GM23338 (cell line): Measurements from ENCODE around the gene TTC22. TPM values are rescaled to one million over a fixed set of nuclear protein-coding genes. Genes with fewer than 3 reads are reported as not detected.

ENCODE experiments used
- ATAC-seq: fragments of 200-7000 bp; cut with Tn5 transposase; 3 replicates; pipeline ENCODE4 v1.9.1; 2020
- DNase-seq: peaks from one replicate; pipeline ENCODE4 v3.0.0-alpha.2; 2015; ENCODE audit warnings: low spot score
- H2AFZ ChIP-seq: fragments of 200-600 bp; sonication (generic); 2 replicates; pipeline ENCODE4 v1.8.0; 2016; ENCODE audit warnings: antibody characterized with exemption, mild to moderate bottlenecking, moderate library complexity
- H3F3A ChIP-seq: fragments of 200-600 bp; sonication (generic); replicated peaks from 2 replicates; pipeline ENCODE4 v1.8.0; 2017; ENCODE audit warnings: antibody characterized with exemption, mixed run types, low read depth
- H3K27ac ChIP-seq: fragments of 200-600 bp; sonication (generic); 2 replicates; pipeline ENCODE4 v1.6.1; 2016; ENCODE audit warnings: low read depth
- H3K27me3 ChIP-seq: fragments of 200-600 bp; sonication (generic); 2 replicates; pipeline ENCODE4 v1.8.0; 2016; ENCODE audit warnings: mild to moderate bottlenecking, mixed run types, moderate library complexity; ENCODE audit not compliant: insufficient read depth
- H3K36me3 ChIP-seq: fragments of 200-600 bp; sonication (generic); 2 replicates; pipeline ENCODE4 v1.8.0; 2016; ENCODE audit warnings: mild to moderate bottlenecking; ENCODE audit not compliant: insufficient read depth
- H3K4me1 ChIP-seq: fragments of 200-600 bp; sonication (generic); 2 replicates; pipeline ENCODE4 v1.8.0; 2016; ENCODE audit warnings: mild to moderate bottlenecking, moderate library complexity; ENCODE audit not compliant: insufficient read depth
- H3K4me2 ChIP-seq: fragments of 200-600 bp; sonication (generic); 2 replicates; pipeline ENCODE4 v1.7.1; 2017; ENCODE audit warnings: mixed run types
- H3K4me3 ChIP-seq: fragments of 200-600 bp; sonication (generic); 2 replicates; pipeline ENCODE4 v1.6.1; 2016; ENCODE audit warnings: mixed run types
- H3K79me2 ChIP-seq: fragments of 200-600 bp; sonication (generic); replicated peaks from 2 replicates; pipeline ENCODE4 v1.8.0; 2017; ENCODE audit warnings: mild to moderate bottlenecking; ENCODE audit not compliant: insufficient read depth
- H3K9me2 ChIP-seq: fragments of 200-600 bp; sonication (generic); 2 replicates; pipeline ENCODE4 v1.8.0; 2017; ENCODE audit not compliant: insufficient read depth
- H4K20me1 ChIP-seq: fragments of 200-600 bp; sonication (generic); replicated peaks from 2 replicates; pipeline ENCODE4 v1.8.0; 2017; ENCODE audit warnings: mild to moderate bottlenecking; ENCODE audit not compliant: insufficient read depth
- H3K27ac Mint-ChIP-seq: 2 replicates; pipeline ENCODE4 v1.8.0; 2020; ENCODE audit warnings: inconsistent platforms, mild to moderate bottlenecking, moderate library complexity, mixed read lengths
- H3K27me3 Mint-ChIP-seq: 3 replicates; pipeline ENCODE4 v1.8.0; 2022; ENCODE audit warnings: low read depth, mild to moderate bottlenecking, moderate library complexity, mixed read lengths, inconsistent platforms; ENCODE audit not compliant: insufficient read depth, poor library complexity
- H3K36me3 Mint-ChIP-seq: 3 replicates; pipeline ENCODE4 v1.8.0; 2021; ENCODE audit warnings: low read depth, mild to moderate bottlenecking, inconsistent platforms, moderate library complexity, mixed read lengths
- H3K4me1 Mint-ChIP-seq: 3 replicates; pipeline ENCODE4 v1.8.0; 2020; ENCODE audit warnings: mild to moderate bottlenecking, inconsistent platforms, mixed read lengths
- H3K4me3 Mint-ChIP-seq: 3 replicates; pipeline ENCODE4 v1.8.0; 2021; ENCODE audit warnings: moderate library complexity, mild to moderate bottlenecking, inconsistent platforms, mixed read lengths
- H3K9me3 Mint-ChIP-seq: 3 replicates; pipeline ENCODE4 v1.8.0; 2020; ENCODE audit warnings: moderate library complexity, mild to moderate bottlenecking, inconsistent platforms, mixed read lengths
- CREB1 ChIP-seq: fragments of 250-450 bp; sonication (Bioruptor Pico); IDR thresholded peaks from 2 replicates; pipeline ENCODE4 v1.5.0; 2020; ENCODE audit warnings: low read depth, mild to moderate bottlenecking, moderate library complexity
- CTCF ChIP-seq, 2 experiments: fragments of 200-600 bp in 1 of 2; sonication (generic) in 1 of 2; conservative IDR thresholded peaks; 2 replicates each; pipeline versions ENCODE4 v1.5.1 to v1.6.1; 2016 to 2017; ENCODE audit warnings: antibody characterized with exemption in 2 of 2, low read depth in 2 of 2, mild to moderate bottlenecking in 2 of 2, moderate library complexity in 1 of 2
- EZH2 ChIP-seq: fragments of 200-600 bp; sonication (generic); IDR thresholded peaks from one replicate; pipeline ENCODE4 v1.8.0; 2017; ENCODE audit warnings: antibody characterized with exemption, mild to moderate bottlenecking, low read depth; ENCODE audit not compliant: unreplicated experiment
- NANOG ChIP-seq: IDR thresholded peaks from 2 replicates; pipeline ENCODE4 v1.6.1; 2016; ENCODE audit warnings: antibody characterized with exemption, borderline replicate concordance
- POLR2AphosphoS5 ChIP-seq: IDR thresholded peaks from 2 replicates; pipeline ENCODE4 v1.6.1; 2016; ENCODE audit warnings: antibody characterized with exemption, low read depth
- REST ChIP-seq: IDR thresholded peaks from one replicate; pipeline ENCODE4 v1.6.1; 2018; ENCODE audit warnings: antibody characterized with exemption; ENCODE audit not compliant: unreplicated experiment
- STAT1 ChIP-seq: IDR thresholded peaks from one replicate; pipeline ENCODE4 v1.6.1; 2016; ENCODE audit warnings: antibody characterized with exemption; ENCODE audit not compliant: unreplicated experiment
- ZNF114 ChIP-seq: fragments of 250-450 bp; sonication (Bioruptor Pico); IDR thresholded peaks from 2 replicates; pipeline ENCODE4 v1.5.0; 2020; ENCODE audit warnings: mild to moderate bottlenecking, moderate library complexity
- ZNF331 ChIP-seq: fragments of 250-450 bp; sonication (Bioruptor Pico); IDR thresholded peaks from 2 replicates; pipeline ENCODE4 v1.5.0; 2020; ENCODE audit warnings: low read depth, mild to moderate bottlenecking, moderate library complexity
- ZNF462 ChIP-seq: fragments of 250-450 bp; sonication (Bioruptor Pico); IDR thresholded peaks from 2 replicates; pipeline ENCODE4 v1.5.0; 2020; ENCODE audit warnings: mild to moderate bottlenecking, moderate library complexity
- polyA plus RNA-seq: library from polyadenylated mRNA; unstranded; fragments of >200 nt; fragmentation: Nextera tagmentation; extraction: Ambion mirVana; gene quantifications from 2 replicates; pipeline ENCODE4 v1.2.1, GENCODE V29; 2016
- total RNA-seq: library from RNA; depleted of rRNA; stranded (reverse); fragments of >200 nt; shearing (Covaris generic); gene quantifications from 2 replicates; pipeline ENCODE4 v1.2.3, GENCODE V29; 2014

TTC22 gene
- total and polyA plus RNA-seq, 2 experiments from 2014 or later = 1.2 to 2.5 TPM

DNA sequence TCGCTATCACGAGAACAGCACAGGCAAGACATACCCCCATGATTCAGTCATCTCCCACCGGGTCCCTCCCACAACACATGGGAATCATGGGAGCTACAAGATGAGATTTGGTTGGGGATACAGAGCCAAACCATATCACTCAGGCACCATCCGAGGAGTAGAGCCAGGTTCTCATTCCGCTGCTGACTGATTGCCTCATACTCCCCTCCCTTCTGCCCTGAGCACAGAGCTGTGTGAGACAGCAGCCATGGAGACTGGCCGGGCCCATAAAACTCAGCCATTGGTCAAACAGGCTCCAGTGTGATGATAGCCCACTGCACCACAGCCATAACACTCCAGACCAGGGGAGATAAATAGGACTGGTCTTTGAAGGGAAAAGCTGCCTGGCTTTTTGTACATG is 62.9 kb downstream of the TTC22 start:
- no peak overlapping the region for H3K27ac Mint-ChIP-seq
- no peaks in the 10 kb centered on the region; the same call in 2 of the 3 replicates for H3K4me1 Mint-ChIP-seq
- H3K27me3 Mint-ChIP-seq = peaks cover 4% of the 10 kb centered on the region
- Histone ChIP-seq H3K4me1 (no peaks in the 10 kb centered on the region), H3K79me2 (no peaks in the 10 kb centered on the region), H3F3A (no peaks in the 10 kb centered on the region), H3K27me3 (no peaks in the 10 kb centered on the region), H2AFZ (no peak overlapping the region), H4K20me1 (no peaks in the 10 kb centered on the region; the same call in none of the 2 replicates), H3K36me3 (peaks cover 16% of the 10 kb centered on the region), H3K9me2 (no peaks in the 10 kb centered on the region), H3K4me2 (no peak overlapping the region), H3K27ac (no peak overlapping the region), H3K4me3 (no peak overlapping the region)
- no peak overlapping the region for H3K4me3 Mint-ChIP-seq
- H3K36me3 Mint-ChIP-seq = peaks cover 63% of the 10 kb centered on the region
- no peak for ATAC-seq
- TF ChIP-seq CREB1 (CRISPR knock-in tag) = no peak
- no peak for TF ChIP-seq ZNF462 (CRISPR knock-in tag)
- TF ChIP-seq NANOG = no peak
- TF ChIP-seq ZNF114 (CRISPR knock-in tag) = no peak
- no peak for DNase-seq
- no peaks in the 10 kb centered on the region for H3K9me3 Mint-ChIP-seq

- Mint-ChIP-seq H3K4me1 (no peaks in the 10 kb centered on the region; the same call in 2 of the 3 replicates), H3K36me3 (peaks cover 56% of the 10 kb centered on the region), H3K9me3 (no peaks in the 10 kb centered on the region), H3K4me3 (no peak overlapping the region), H3K27me3 (no peaks in the 10 kb centered on the region), H3K27ac (no peak overlapping the region; the same call in 1 of the 2 replicates)
- DNase-seq (no peak), ATAC-seq (no peak)
- H3K4me3 ChIP-seq = no peak overlapping the region
- no peak overlapping the region for H2AFZ ChIP-seq
- H3K27ac ChIP-seq = no peak overlapping the region
- H3K27me3 ChIP-seq = no peaks in the 10 kb centered on the region
- H3K4me2 ChIP-seq = no peak overlapping the region
- H3K36me3 ChIP-seq = peaks cover 16% of the 10 kb centered on the region
- no peaks in the 10 kb centered on the region for H3K9me2 ChIP-seq
- H4K20me1 ChIP-seq = no peaks in the 10 kb centered on the region; the same call in none of the 2 replicates
- H3K79me2 ChIP-seq = no peaks in the 10 kb centered on the region
- TF ChIP-seq STAT1 (no peak), CTCF (conservative IDR thresholded peaks at IDR 0.05; ENCODE audit: low read depth in 2 of 2) (no peak), NANOG (no peak), POLR2AphosphoS5 (no peak), ZNF114 (CRISPR knock-in tag) (no peak), CREB1 (CRISPR knock-in tag) (no peak), ZNF331 (CRISPR knock-in tag) (no peak), REST (no peak), EZH2 (no peak)
- no peaks in the 10 kb centered on the region for H3F3A ChIP-seq
- no peaks in the 10 kb centered on the region for H3K4me1 ChIP-seq
These were observed 64.4 kb downstream of the TTC22 start for GRCh38 chr1:54736685-54737084.
